DMS 273 treated with DMSO at 0.1 percent for 48 hours (cell line): ENCODE measurements around the gene CHCHD2.
A peak's percentile ranks its signal among the peaks of the same experiment; 100 is the strongest.
"Not testable (repeated sequence)": the region's sequence is repeated elsewhere in the genome, so short reads cannot be mapped to it uniquely, and the experiment has no call there.

Source experiments
- DNase-seq: peaks from one replicate; lab custom pipeline; 2025; lab: John Stamatoyannopoulos, UW

Gene CHCHD2

GRCh38 chr7:56083150-56083785 is 23.0 kb downstream of the CHCHD2 start:
- peak; percentile 73 for DNase-seq

- DNase-seq, result no peak
Observed at GRCh38 chr7:56081626-56082340, 24.5 kb downstream of the CHCHD2 start.

- DNase-seq, result not testable (repeated sequence)
Observed at GRCh38 chr7:56080726-56081435, 25.4 kb downstream of the CHCHD2 start.

GRCh38 chr7:56079450-56080185 is 26.7 kb downstream of the CHCHD2 start:
- no peak for DNase-seq

GRCh38 chr7:56078196-56078595 is 28.1 kb downstream of the CHCHD2 start:
- no peak for DNase-seq

- no peak for DNase-seq
Observed at GRCh38 chr7:56077681-56078080, 28.6 kb downstream of the CHCHD2 start.

GRCh38 chr7:56074371-56074791 is 31.9 kb downstream of the CHCHD2 start:
- peak; percentile 42 for DNase-seq

- DNase-seq, result not testable (repeated sequence)
Observed at GRCh38 chr7:56066376-56066775, 39.9 kb downstream of the CHCHD2 start.

GRCh38 chr7:56063882-56064625 is 42.2 kb downstream of the CHCHD2 start, which contains the start of gene SUMF2:
SUMF2 (plus strand) TSS chr7:56064286; CDS start chr7:56064312, 26 bp downstream.
- peak; percentile 79 for DNase-seq

GRCh38 chr7:56063500-56063881 is 42.8 kb downstream of the CHCHD2 start:
- DNase-seq, result no peak

GRCh38 chr7:56062382-56062781 is 43.9 kb downstream of the CHCHD2 start:
- no peak for DNase-seq

- no peak for DNase-seq
Observed at GRCh38 chr7:56053993-56054392, 52.3 kb downstream of the CHCHD2 start.

GRCh38 chr7:56053379-56053778 is 52.9 kb downstream of the CHCHD2 start:
- no peak for DNase-seq
